Measurements from ENCODE around the gene FKBP9.

DNA sequence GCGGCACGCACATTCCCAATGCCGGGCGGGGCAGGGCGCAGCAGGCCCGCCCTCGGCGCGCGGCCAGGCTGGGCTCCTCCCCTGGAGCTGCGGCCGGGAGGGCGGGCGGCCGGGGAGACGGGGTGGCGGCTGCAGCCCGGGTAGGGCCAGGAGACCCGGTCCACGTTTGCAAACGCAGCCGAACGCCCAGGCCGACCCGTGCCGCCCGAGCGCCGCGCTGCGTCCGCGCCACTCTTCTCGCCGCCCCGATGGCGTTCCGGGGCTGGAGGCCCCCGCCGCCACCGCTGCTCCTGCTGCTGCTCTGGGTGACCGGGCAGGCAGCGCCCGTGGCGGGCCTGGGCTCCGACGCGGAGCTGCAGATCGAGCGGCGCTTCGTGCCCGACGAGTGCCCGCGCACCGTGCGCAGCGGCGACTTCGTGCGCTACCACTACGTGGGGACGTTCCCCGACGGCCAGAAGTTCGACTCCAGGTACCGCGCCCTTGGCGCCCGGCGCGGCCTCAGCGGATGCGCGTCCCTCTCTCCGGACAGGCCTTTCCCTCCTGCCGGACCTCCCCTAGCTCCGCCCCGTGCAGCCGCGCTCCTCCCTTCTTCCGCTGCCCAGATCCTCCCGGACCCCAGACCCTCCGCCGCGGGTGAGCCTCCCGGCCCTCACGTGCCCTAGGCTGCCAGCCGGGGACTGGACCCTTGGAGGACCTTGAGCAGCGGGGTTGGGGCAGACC, at the start of gene FKBP9:
- TF ChIP-seq, protein P1, sequence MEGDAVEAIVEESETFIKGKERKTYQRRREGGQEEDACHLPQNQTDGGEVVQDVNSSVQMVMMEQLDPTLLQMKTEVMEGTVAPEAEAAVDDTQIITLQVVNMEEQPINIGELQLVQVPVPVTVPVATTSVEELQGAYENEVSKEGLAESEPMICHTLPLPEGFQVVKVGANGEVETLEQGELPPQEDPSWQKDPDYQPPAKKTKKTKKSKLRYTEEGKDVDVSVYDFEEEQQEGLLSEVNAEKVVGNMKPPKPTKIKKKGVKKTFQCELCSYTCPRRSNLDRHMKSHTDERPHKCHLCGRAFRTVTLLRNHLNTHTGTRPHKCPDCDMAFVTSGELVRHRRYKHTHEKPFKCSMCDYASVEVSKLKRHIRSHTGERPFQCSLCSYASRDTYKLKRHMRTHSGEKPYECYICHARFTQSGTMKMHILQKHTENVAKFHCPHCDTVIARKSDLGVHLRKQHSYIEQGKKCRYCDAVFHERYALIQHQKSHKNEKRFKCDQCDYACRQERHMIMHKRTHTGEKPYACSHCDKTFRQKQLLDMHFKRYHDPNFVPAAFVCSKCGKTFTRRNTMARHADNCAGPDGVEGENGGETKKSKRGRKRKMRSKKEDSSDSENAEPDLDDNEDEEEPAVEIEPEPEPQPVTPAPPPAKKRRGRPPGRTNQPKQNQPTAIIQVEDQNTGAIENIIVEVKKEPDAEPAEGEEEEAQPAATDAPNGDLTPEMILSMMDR (IDR thresholded peaks at IDR 0.05; ENCODE audit: poor library complexity, severe bottlenecking), result no peak
- TF ChIP-seq, protein P2, sequence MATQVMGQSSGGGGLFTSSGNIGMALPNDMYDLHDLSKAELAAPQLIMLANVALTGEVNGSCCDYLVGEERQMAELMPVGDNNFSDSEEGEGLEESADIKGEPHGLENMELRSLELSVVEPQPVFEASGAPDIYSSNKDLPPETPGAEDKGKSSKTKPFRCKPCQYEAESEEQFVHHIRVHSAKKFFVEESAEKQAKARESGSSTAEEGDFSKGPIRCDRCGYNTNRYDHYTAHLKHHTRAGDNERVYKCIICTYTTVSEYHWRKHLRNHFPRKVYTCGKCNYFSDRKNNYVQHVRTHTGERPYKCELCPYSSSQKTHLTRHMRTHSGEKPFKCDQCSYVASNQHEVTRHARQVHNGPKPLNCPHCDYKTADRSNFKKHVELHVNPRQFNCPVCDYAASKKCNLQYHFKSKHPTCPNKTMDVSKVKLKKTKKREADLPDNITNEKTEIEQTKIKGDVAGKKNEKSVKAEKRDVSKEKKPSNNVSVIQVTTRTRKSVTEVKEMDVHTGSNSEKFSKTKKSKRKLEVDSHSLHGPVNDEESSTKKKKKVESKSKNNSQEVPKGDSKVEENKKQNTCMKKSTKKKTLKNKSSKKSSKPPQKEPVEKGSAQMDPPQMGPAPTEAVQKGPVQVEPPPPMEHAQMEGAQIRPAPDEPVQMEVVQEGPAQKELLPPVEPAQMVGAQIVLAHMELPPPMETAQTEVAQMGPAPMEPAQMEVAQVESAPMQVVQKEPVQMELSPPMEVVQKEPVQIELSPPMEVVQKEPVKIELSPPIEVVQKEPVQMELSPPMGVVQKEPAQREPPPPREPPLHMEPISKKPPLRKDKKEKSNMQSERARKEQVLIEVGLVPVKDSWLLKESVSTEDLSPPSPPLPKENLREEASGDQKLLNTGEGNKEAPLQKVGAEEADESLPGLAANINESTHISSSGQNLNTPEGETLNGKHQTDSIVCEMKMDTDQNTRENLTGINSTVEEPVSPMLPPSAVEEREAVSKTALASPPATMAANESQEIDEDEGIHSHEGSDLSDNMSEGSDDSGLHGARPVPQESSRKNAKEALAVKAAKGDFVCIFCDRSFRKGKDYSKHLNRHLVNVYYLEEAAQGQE (IDR thresholded peaks at IDR 0.05; ENCODE audit: borderline replicate concordance), result no peak
- no peak for TF ChIP-seq TAF1 (IDR thresholded peaks at IDR 0.05; ENCODE audit: low read depth)

Data from neural cell (in vitro differentiated cells).